A673 (cell line): ENCODE measurements around the gene WIPF1. TPM values are rescaled to one million over a fixed set of nuclear protein-coding genes. Genes with fewer than 3 reads are reported as not detected.

Experiments used
- BruUV-seq: library from RNA; stranded (reverse); fragments of 400-500 nt; replicated peaks from 2 replicates; lab custom pipeline; 2021; lab: Mats Ljungman, UMichigan
- CTCF ChIA-PET: fragments of 300-600 bp; sonication (Branson Sonifier 250); formaldehyde crosslinking; loops from one replicate; lab custom pipeline; 2022; ENCODE audit warnings: antibody characterized with exemption; lab: Charles Lee
- POLR2A ChIA-PET: fragments of 300-600 bp; sonication (Branson Sonifier 250); formaldehyde crosslinking; loops from one replicate; lab custom pipeline; 2022; ENCODE audit warnings: antibody characterized with exemption; ENCODE audit not compliant: low non-redundant PET; lab: Charles Lee
- DNase-seq: peaks from one replicate; pipeline ENCODE4 v3.0.0-alpha.2; 2015; ENCODE audit warnings: low spot score
- H3K27ac ChIP-seq: fragments of 200-600 bp; sonication (generic); 2 replicates; pipeline ENCODE4 v1.5.1; 2016; ENCODE audit warnings: mixed run types, low read depth, mild to moderate bottlenecking, mixed read lengths, antibody characterized with exemption, low read length; ENCODE audit not compliant: poor library complexity, severe bottlenecking
- H3K27me3 ChIP-seq: fragments of 200-600 bp; sonication (generic); replicated peaks from 2 replicates; pipeline ENCODE4 v1.6.1; 2017; ENCODE audit warnings: mixed run types, low read depth, mild to moderate bottlenecking, mixed read lengths, antibody characterized with exemption, low read length; ENCODE audit not compliant: insufficient read depth, poor library complexity
- H3K36me3 ChIP-seq: fragments of 200-600 bp; sonication (generic); 2 replicates; pipeline ENCODE4 v1.6.1; 2016; ENCODE audit warnings: mixed run types, mild to moderate bottlenecking, mixed read lengths, antibody characterized with exemption, low read length; ENCODE audit not compliant: insufficient read depth, poor library complexity, severe bottlenecking
- H3K4me1 ChIP-seq: fragments of 200-600 bp; sonication (generic); 2 replicates; pipeline ENCODE4 v1.6.1; 2017; ENCODE audit warnings: mixed run types, mild to moderate bottlenecking, mixed read lengths, antibody characterized with exemption, low read length; ENCODE audit not compliant: insufficient read depth, poor library complexity, severe bottlenecking
- H3K4me3 ChIP-seq: fragments of 200-600 bp; sonication (generic); 2 replicates; pipeline ENCODE4 v1.5.1; 2016; ENCODE audit warnings: low read depth, mixed run types, mild to moderate bottlenecking, mixed read lengths, low read length; ENCODE audit not compliant: poor library complexity, severe bottlenecking
- H3K9me3 ChIP-seq: fragments of 200-600 bp; sonication (generic); 2 replicates; pipeline ENCODE4 v1.6.1; 2016; ENCODE audit warnings: mixed run types, low read depth, mild to moderate bottlenecking, mixed read lengths, antibody characterized with exemption, low read length; ENCODE audit not compliant: poor library complexity, severe bottlenecking
- EZH2 ChIP-seq: fragments of 200-600 bp; sonication (generic); IDR thresholded peaks from 2 replicates; pipeline ENCODE4 v1.6.1; 2017; ENCODE audit warnings: borderline replicate concordance, low read depth, mild to moderate bottlenecking, mixed read lengths, antibody characterized with exemption, low read length; ENCODE audit not compliant: poor library complexity, severe bottlenecking
- intact Hi-C: fragments of 100-400 bp; cut with micrococcal nuclease; formaldehyde crosslinking; loops from one replicate; pipeline ENCODE4 v1.10.0; 2022; ENCODE audit not compliant: unreplicated experiment
- total RNA-seq: library from RNA; stranded (reverse); gene quantifications from 2 replicates; pipeline ENCODE4 v1.2.3, GENCODE V29; 2021
- TF ChIP-seq, protein P1 (sequence below): fragments of 300-800, 200-600 bp; sonication (generic); conservative IDR thresholded peaks from 2 replicates; pipeline ENCODE4 v1.5.1; 2017; ENCODE audit warnings: low read depth, mild to moderate bottlenecking, antibody characterized with exemption, low read length, moderate library complexity, mixed read lengths

Gene WIPF1
- total RNA-seq, 1 experiment from 2014 or later = 1.1 TPM

DNA sequence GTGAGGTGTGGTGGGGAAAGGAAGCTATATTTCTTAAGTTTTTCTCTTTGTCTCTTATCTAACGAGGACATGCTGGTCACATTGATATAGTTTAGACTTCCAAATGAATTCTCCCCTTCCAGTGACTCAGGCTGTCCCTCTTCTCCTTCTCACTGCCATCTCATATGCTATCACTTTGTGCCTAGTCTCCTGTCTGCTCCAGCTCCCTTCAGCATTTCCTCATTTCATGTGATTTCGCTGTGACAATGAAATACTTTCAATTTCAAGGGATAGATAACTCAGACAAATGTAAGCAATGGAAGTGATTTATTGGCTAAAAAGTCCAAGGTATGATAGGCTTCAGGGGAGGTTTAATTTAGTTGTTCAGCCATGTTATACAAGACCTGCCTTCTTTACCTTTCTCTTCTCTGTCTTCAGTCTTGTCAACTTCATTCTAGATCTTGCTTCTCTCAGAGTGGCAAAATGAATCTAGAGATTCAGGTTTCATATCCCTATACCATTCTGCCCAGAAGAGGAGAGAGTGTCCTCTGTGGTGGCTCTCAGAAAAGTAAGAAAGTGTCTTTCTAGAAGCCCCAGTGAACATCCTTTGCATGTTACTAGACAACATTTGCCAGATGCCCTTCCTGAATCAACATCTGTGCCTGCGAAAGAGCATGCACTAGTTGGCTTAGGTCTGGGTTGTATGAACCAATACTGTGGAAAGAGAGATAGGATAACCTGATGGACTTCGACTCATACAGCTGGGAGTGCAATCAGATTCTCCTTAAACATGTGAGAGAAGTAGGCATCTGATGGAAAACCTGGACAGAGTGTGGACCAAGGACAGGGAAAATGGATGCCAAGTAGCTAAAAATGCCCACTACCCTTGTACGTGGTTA, 80.9 kb downstream of the WIPF1 start:
- intact Hi-C loops = no loop called here
- ChIA-PET POLR2A (interaction anchor here (0.6 kb wide), 1 partner anchor 40 kb away, joined by 3 read pairs; no protein-coding TSS in a partner anchor), CTCF (no interaction called here)
- H3K4me1 ChIP-seq = no peaks in the 10 kb centered on the region
- no peak overlapping the region for H3K4me3 ChIP-seq
- peaks cover 4% of the 10 kb centered on the region for H3K9me3 ChIP-seq
- no peak overlapping the region for H3K27ac ChIP-seq
- no TSS peak for BruUV-seq
- no peaks in the 10 kb centered on the region for H3K36me3 ChIP-seq
- no peak for DNase-seq
- no peak for TF ChIP-seq EZH2
- TF ChIP-seq, protein P1, sequence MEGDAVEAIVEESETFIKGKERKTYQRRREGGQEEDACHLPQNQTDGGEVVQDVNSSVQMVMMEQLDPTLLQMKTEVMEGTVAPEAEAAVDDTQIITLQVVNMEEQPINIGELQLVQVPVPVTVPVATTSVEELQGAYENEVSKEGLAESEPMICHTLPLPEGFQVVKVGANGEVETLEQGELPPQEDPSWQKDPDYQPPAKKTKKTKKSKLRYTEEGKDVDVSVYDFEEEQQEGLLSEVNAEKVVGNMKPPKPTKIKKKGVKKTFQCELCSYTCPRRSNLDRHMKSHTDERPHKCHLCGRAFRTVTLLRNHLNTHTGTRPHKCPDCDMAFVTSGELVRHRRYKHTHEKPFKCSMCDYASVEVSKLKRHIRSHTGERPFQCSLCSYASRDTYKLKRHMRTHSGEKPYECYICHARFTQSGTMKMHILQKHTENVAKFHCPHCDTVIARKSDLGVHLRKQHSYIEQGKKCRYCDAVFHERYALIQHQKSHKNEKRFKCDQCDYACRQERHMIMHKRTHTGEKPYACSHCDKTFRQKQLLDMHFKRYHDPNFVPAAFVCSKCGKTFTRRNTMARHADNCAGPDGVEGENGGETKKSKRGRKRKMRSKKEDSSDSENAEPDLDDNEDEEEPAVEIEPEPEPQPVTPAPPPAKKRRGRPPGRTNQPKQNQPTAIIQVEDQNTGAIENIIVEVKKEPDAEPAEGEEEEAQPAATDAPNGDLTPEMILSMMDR = no peak
- H3K27me3 ChIP-seq = peaks cover 25% of the 10 kb centered on the region

DNA sequence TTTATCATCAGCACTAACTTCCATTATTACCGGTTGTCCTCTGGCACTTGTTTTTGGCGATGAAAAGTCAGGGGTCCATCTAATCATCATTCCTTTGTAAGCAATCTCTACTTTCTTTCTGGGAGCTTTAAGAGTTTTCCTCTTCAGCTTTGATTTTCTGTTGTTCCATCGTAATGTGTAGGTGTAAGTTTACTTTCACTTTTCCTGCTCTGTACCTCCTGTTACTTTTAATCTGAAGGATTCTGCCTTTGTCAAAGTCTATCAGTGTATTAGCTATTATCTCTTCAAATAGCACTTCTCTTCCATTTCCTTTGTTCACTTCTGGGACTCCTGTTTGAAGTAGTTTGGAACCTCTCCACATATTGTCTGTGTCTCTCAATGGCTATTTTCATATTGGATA, 85.3 kb downstream of the WIPF1 start:
- BruUV-seq = no TSS peak
- ChIA-PET POLR2A (no interaction called here), CTCF (no interaction called here)
- no peaks in the 10 kb centered on the region for H3K27me3 ChIP-seq
- H3K36me3 ChIP-seq = no peaks in the 10 kb centered on the region
- H3K4me1 ChIP-seq = no peaks in the 10 kb centered on the region
- no peak for DNase-seq
- intact Hi-C loops = no loop called here
- no peak overlapping the region for H3K4me3 ChIP-seq
- H3K27ac ChIP-seq = no peak overlapping the region
- TF ChIP-seq, protein P1 = no peak
- TF ChIP-seq EZH2 = no peak
- peaks cover 20% of the 10 kb centered on the region for H3K9me3 ChIP-seq

DNA sequence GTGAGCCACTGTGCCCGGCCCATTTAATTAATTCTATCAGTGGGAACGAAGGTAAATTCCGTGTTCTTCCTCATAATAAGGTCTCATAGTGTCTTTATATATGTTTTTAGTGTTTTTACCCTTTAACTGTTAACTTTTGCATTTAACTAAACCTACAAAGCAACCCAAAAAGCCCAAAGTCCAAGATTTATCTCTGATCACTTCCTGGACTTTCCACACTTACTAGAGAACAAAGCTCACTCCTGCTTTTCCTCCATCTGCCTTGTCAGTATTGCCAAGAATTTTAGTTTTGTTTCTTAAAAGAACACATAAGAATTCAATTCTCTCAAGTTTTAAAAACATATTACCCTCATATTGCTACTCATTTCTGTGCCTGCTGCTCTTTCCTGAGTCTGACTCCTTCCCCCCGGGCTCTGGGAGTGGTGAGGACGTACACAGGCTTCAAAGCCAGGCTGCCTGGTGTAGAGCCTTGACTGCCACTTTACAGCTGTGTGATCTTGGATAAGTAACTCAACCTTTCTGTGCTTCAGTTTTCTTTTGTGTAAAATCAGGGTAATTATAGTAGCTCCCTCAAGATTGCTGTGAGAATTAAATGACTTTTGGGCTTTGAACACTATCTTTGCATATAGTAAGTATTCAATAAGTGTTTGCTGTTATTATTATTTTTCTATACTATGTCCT, 85.9 kb downstream of the WIPF1 start:
- ChIA-PET POLR2A (no interaction called here), CTCF (no interaction called here)
- intact Hi-C loops = no loop called here
- BruUV-seq = no TSS peak
- no peak overlapping the region for H3K4me3 ChIP-seq
- no peaks in the 10 kb centered on the region for H3K27me3 ChIP-seq
- no peaks in the 10 kb centered on the region for H3K4me1 ChIP-seq
- DNase-seq = no peak
- no peak for TF ChIP-seq EZH2
- TF ChIP-seq, protein P1 = no peak
- H3K9me3 ChIP-seq = peaks cover 20% of the 10 kb centered on the region
- no peaks in the 10 kb centered on the region for H3K36me3 ChIP-seq
- H3K27ac ChIP-seq = no peak overlapping the region
